DMS153 treated with DMSO at 0.1 percent for 48 hours (cell line): ENCODE results near the gene RARA.

ENCODE experiments used
- DNase-seq: peaks from one replicate; lab custom pipeline; 2025; ENCODE audit not compliant: unreplicated experiment; lab: John Stamatoyannopoulos, UW

The RARA gene

DNA sequence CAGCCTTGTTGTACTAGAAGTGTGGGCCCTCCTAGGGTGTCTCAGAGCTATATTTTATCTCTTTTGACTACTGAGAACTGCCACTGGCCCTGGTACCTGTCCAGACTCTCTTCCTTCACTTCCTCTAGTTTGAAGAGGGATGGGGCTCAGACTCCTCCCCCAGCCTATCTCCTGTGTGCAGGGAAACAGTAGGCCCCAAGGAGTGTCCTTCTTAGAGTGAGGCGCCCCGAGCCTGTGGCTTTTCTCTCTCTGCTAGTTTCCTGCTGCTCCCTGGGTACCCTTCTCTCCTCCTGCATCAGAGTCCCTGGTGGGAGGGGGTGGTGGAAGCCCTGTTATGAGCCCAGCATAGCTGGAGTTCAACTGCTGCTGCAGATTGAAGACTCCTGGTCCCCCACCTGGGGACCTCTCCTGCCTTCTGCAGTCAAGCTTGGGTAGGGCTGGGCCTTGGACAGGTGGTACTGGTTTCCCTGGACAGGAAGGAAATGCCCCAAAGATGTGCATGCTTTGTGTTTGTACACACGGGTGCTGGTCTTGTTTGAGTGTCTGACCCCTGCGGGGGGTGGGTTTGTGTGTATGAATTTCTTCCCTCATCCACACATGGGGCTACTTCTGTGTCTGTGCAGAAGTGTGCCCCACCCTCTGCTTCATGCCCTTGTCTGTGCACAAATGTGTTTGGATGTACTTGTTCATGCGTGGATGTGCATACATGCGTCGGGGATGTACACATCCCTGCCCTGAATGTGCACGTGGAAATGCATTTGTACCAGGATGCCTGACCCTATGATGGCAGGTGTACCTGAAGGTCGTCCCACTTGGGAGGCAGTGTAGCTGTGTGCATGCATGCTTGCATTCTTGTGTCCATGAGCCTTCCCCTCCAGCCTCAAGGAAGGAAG is 6.9 kb downstream of the RARA start:
- DNase-seq, result no peak

DNA sequence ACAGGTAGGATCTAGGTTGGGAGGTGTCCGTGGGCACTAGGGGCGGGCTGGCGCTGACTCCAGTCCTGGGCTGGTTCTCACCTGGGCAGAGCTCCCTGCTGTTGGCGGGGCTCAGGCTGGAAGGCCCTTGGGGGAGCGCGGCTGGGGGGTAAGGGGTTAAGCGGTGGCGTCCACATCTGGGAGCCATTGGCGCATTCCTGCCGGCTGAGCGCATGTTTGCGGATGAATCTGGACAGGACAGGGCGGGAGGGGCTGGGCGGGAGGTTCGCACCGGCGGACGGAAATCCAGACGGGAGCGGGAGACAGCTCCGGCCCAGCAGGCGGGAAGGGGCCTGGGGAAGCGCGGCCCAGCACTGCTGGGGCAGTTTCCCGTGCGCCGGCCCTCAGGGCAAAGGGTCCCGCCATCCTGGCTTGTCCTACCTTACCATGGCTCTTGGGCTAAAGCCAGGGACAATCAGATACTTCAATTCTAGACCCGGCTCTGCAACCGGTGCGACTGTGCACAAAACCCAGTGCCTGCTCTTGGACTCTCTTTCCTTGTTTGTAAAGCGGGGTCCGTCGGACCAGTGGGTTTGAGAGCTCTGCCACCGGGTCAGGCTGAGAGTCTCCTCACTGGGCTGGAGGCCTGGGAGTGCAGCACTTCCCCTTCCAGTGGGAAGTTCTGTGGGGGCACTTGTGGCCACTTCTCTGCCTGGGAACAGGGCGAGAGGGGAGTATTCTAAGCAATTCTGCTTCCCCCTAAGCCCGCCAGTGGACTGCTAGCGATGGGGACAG is 7.8 kb downstream of the RARA start:
- no peak for DNase-seq

DNA sequence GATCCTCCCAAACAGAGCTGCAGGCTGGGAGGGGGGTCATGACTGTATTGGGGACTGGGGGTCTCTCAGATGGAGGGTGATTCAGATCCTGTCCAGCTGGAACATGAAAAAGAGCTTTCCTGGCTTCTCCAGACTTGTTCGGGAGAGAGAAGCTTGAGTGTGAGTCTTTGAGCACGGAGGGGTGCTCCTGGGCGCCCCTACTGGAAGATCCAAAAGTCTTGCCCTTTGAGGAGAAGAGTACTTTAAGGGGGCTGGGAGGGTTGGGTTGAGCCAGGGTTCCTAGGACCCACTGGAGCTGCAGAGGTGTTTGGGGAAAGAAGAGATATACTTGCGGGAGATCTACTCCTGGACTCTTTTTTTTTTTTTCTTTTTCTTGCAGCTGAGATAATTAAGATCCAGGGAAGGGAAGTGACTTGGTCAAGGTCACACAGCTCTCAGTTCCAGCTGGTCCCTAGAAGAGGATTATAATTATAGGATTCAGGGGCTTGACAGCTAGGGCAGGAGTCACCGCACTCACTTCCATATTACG is 8.4 kb downstream of the RARA start:
- DNase-seq, result peak; percentile 26

DNA sequence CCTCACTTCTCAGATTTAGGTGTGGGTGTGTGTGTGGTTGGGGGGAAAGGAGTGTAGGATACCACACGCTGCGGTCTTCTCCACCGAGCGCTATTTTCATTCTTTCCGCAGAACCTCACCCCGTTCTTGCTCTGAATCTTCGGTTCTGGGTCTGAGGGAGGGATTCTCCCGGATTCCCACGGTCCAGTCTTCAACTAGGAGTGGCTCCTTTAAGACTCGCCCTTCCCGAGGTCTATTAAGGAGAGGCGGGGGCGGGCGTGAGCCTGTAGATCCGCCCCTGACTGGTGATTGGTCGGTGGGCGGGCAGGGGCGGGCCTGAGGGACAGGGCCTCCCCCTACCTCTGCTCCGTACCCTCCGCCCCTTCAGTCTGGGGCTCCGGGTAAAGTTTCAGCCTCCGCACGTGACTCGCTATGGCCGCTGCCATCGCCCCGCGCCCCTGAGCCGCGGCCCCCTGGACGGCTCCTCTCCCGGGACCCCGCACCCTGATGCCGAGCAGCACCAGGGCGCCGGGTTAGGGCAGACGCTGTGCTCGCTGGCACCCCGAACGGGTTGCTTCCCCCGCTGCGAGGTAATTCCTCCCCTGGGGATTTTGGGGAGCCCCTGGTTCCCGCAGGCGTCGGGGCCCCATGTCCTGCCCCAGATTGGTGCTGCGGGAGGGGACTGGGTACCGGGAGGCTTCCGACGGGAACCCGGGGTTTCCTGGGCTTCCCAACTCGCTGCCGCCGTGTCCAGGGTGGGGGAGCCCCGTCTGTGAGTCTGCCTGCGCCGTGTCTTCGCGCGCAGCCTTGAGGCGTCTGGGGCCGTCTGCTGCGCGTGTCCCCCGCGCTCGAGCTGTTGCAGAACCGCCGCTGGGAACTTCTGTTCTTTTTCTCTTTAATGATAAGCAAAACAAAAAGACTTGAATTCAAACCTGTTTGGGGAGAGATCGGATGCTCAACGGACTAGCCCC is 9.2 kb downstream of the RARA start:
- peak; percentile 79 for DNase-seq

DNA sequence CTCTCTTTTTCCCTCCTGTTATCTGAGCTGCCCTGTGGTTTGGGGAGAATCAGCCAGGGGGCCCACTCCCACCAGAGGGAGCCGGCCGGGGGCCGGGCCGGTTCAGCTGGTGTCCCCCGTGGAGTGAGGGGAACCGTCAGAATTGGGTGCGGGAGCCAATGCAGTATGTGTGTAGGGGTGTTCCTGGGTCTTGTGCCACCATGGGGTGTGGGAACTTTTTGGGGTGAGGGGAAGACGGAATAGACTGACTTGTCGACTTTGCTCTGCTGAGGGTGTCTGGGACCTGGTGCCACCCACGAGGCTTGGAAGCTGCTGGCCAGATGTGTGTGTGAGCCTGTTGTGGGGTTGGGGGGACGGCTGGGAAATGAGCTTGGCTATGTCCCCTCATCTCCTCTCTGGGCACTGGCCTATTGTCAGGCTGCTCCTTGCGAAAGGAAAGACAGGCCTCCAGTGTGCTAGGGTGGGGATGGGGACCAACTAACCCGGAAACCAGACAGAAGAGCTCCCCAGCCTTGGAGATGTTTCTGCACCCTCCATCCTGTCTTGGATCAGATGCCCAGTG is 9.9 kb downstream of the RARA start:
- no peak for DNase-seq

DNA sequence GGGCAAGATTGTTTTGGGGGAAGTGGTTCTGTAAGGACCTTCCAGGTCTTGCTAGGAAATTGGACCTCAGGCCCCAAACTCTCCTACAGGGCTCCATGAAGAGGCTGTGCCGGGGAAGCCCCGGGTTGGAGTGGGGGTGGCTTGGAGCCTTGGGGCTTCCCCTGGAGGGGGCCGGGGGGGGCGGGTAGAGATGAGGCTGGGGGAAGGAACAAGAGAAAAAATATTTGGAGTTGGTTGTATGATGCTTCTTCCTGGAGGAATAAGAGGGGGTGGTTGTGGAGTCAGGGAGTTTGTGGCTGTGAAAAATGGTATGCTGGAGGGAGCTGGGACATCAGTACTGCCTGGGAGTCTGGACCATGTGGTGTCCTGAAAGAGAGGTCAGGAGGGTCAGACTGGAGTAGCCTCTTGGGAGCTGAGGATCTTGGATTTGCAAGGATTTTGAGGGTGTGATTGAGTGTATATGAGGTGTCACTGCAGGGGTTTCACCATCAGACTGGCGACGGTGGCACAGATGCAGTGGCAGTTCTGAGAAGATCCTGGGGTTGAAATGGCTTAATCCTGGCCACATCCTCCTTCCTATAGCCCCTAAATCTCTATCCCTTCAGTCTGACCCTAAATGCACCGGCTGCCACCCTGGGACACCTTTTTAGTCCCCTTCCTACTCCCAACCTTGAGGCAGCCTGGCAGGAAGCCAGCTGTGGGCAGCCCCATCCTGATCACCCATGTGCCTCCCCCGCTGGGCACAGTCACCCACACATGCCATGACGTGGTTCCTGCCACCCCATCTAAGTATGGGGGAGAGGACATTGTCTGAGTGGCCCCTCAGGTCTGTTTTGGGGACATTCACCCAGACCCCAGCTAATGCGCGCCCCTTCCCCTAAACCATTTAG is 10.9 kb downstream of the RARA start:
- DNase-seq, result no peak

DNA sequence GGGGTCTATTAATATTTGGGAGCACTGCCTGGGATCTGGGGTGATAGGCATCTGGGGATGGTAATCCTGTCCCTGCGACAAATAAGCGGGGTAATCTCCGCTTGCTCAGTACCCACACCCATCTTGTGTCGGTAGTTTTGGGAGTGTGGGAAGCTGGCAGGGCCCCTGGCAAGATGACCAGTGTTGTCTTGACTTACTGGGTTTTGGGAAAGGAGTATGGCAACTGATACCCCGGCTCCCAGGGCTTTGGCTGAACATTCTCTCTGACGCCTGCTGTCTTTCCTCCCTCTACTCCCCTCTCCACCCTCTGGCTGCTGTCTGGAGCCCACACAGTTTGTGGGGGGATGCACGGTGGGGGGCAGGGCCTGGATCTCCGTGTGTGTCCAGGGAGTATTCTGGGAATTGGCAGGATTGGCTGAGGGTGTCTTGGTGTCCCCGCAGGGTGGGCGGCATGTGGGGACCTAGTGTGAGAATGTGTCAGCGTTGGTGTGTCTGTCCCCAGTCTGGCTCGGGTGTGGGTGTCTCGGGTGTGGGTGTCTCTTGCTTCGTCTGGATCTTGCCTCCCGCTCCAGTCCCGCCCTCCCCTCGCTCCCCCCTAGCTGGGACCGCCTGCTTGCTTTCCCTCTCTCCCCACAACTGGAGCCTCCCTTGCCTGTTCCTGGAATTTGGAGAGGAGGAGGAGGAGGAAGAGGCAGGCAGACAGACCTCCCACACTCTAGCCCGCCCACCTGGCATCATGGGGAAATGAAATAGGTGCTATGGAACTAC is 12.0 kb downstream of the RARA start:
- DNase-seq, result no peak

DNA sequence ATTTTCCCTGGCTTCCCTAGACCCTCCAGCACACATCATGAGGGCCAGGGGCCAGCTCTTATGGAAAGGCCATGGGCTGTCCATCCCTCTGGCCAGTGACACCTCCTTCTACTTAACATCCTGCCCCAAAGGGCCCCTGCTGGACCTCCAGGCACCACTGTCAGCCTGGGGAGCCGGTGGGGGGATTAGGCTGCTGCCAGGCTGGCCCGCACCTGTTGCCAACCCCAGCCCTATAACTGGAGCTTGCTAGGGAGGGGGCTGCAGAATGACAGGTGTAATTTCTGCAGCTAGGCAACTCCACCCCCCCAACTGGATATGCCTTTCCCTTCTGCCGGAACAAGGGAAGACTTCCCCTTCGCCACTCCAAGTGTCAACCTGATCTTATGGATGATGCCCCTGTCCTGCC is 12.5 kb downstream of the RARA start:
- DNase-seq, result no peak

DNA sequence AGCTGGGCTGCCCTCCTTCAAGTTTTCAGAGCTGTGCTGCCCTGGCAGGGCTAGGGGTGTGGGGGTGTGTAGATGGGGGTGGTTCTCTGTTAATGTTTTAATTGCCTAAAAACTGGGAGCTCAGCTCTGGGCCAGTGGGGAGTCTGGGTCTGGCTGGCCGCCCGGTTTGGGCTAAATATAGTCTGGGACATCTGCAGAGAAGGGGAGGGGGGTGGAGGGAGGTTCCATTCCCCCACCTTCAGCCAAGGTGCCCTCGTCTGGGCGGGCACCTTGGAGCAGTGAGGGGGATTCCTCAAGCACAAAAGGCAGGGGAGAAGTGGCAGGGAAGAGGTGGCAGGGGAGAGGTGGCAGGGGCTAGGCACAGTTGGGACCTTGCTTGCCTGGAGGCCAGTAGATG is 13.0 kb downstream of the RARA start:
- no peak for DNase-seq

DNA sequence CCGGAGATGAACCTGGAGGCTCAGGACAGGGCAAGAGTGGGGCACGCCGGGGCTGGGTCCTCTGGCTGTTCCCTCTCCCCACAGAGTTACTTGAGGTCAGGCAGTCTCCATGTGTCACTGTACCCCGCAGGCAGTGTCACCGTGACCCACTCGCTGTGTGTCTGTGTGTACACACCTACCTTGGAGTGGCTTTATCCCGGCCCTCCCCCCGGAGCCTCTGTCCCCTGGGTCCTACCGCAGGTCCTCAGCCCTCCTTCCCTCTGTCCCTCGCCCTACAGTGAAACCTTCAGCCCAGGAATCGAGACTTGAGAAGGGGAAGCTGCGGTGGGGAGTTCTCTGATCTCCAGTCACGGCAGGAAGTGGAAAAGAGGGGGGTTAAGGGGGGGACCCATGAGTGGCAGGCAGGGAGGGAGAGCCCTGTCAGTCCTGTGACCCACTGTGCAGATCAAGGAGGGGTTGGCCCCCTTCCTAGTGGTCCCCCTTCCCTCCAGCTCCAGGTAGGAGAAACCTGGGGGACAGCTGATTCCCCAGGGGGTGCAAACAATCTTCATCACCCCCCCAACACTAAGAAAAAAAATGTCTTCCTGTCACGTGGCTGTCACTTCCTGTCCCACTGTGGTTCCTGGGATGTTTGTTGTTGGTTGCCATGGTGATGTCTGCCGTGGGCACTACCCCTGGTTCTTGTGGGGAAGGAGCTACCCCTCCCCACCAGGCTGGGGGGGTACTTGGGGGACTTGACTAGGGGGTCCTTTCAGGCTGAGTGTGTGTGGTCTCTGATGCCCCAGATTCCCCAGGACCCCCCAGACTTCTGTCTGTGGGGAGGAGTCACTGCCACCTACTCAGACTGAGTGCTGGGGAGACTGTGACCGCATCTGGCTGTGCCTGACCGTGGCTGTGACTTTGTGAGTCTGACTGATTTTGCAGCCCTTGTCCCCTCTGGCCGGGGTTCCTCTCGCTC is 13.7 kb downstream of the RARA start:
- peak; percentile 36 for DNase-seq

DNA sequence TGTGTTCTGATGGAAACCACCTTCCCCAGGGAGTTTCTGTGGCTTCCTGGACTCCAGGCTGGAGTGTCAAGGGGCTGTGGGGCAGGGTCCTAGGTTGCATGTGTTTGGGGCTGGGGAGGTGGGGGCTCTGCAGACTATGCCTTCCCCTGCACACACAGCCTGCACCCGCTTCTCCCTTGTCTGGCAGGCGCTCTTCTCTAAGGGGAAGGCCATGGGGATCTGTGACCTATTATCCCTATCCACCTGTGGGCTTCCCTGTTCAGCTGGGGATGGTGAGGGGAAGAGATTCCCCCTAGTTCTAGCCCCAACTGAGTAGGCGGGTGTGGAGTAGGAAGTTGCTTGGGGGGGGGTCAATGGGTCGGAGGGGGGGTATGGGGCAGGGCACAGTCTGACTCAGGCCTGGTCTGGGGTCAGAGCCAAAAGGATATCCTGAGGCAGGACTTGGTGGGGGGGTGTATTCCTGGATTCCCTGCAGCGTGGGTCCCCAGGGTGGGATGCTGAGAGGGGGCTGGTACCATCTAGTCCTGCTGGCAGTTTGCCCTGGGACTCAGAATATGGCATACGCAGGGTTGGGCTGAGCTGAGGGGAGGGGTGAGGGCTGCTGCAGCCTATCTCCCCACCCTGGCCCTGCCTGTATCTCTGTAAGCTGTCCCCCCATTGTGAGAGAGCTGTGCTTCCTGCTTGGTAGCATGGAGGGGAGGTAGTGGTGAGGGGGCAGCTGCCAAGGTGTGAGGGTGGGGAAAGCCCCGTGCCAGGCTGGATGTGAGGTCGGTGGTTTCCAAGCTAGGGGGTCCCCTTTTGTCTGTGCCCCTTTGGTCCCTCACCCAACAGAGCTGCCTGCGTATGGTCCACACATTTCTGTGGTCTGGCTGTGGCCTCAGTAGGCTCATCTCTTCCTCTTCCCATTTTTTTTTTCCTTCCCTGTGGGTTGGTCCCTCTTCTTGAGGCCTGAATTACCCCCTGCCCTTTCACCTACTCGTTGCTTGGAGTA is 14.7 kb downstream of the RARA start:
- no peak for DNase-seq

DNA sequence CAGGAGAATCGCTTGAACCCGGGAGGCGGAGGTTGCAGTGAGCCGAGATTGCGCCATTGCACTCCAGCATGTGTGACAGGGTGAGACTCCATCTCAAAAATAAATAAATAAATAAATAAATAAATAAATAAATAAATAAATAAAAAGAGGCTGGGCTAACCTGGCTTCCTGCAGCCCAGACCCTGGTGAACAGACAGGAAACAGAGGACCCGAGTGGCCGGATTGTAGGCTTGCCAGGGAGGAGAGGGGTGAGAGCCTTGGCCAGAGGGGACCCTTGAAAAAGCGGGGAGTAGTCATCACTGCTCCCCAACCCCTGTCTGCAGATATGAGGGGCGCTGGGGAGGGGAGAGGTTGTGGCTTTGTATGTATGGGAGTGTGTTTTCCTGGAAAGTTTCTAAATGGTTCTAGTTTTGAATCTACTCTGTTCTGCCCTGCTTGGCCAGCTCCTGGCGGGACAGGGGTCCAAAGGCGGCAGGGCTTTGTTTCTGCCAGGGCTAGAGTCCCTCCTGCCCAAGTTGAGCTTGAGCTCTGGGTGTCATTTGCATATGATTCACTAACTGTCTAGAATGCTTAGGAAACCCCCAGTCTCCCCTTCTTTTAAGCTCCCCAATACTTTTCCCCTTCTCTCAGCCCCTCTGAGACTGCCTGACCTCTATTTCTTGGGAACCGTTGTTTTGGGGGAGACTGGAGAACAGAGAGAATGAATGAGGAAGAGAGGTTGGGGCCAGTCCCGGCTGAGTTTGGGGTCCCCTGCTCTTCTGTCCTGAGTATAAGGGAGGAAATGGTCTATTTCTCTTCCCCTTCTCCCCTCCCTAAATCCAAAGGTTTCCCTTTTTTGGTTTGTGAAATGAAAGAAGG is 16.4 kb downstream of the RARA start:
- DNase-seq, result no peak

DNA sequence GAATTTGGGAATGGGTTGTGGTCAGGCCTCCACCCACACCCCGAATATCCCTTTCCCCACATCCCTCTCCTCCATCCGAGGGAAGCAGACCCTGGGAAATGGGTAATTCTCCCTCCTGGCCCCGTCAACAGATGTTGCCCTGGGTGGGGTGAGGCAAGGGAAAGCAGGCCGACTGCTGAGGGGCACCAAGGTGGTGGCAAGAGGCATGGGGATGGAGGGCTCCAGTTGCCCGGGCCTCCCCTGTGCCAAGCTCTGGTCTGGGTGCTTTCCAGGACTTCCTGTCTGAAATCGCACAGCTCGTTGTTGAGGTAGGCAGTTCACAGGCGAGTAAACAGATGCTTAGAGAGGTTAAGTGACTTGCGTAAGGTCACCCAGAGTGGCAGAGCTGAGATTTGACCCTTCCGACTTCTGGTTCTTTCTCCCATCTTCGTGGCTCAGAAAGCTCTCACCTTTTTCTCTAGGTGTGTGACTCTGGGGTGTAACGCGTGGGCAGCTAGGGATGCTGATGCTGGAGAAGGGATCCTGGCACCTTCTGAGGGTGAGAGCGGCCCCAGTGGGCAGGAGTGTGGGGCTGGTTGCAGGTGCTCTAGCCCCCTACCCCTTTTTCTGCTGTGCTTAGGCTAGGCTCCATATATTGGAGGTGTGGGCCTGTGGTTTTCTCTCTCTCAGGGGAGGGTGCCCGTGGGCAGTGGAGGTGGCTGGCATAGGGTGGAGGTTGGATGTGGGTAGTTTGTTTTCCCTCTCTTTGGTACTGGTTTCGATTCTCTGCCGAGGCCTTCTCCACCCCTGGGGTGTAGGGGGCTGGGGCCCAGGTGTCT is 17.2 kb downstream of the RARA start:
- no peak for DNase-seq

DNA sequence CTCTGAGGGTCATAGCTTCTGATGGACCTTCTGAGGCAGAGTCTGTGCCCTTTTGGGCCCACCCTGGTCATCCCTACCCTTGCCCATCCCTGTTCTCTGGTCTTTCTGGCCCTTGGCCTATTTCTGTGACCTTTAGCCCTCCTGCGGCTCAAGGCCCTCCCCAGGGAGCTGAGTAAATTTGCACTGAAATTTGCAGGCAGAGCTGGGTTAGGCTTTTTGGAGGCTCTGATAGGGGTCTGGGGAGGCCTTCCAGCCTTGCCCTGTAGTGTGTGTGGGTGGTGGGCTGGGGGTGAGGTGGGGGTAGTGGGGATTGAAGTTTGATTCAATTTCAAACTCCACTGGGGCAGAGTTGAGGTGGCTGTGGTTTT is 17.8 kb downstream of the RARA start:
- no peak for DNase-seq

DNA sequence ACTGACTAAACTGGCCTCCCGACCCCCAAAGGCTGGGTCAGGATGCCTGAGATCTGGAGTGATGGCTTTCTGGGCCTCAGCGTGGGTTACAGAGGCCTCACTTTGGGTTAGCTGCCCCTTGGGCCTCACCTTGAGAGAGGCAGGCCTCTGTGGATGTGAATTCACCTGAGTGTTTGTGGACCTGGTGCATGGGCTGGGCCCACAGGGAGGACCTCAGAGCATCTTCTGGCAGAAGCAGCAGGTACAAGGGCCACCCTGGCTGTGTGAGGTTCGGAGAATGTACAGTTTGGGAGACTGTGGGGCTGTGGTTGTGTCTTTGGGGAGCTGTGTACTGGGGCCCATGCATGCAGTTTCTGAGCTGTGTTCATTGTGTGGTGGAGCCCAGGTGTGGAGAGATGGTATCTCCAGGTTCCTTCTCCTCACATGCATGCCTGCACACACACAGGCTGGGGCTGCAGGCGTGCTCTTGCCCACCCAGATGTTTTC is 18.3 kb downstream of the RARA start:
- no peak for DNase-seq
